Neuronal stem cell (in vitro differentiated cells): Measurements from ENCODE around the gene DCTN3.

ENCODE experiments used
- DNase-seq: peaks from one replicate; pipeline ENCODE4 v3.0.0-alpha.2; 2013; ENCODE audit warnings: low spot score
- H2AFZ ChIP-seq: one replicate; pipeline ENCODE4 v1.6.1; 2013; ENCODE audit warnings: mild to moderate bottlenecking, low read length, inconsistent platforms
- H2AK5ac ChIP-seq: 2 replicates; pipeline ENCODE4 v1.6.1; 2013; ENCODE audit warnings: low read depth, mild to moderate bottlenecking, inconsistent platforms, low read length, moderate library complexity, mixed read lengths
- H2BK120ac ChIP-seq: 2 replicates; pipeline ENCODE4 v1.6.1; 2013; ENCODE audit warnings: low read depth, mild to moderate bottlenecking, inconsistent platforms, low read length, moderate library complexity, mixed read lengths
- H2BK12ac ChIP-seq: one replicate; pipeline ENCODE4 v1.6.1; 2013; ENCODE audit warnings: low read length, inconsistent platforms
- H2BK15ac ChIP-seq: 2 replicates; pipeline ENCODE4 v1.6.1; 2013; ENCODE audit warnings: mild to moderate bottlenecking, low read length, inconsistent platforms, mixed read lengths
- H2BK5ac ChIP-seq: one replicate; pipeline ENCODE4 v1.6.1; 2013; ENCODE audit warnings: inconsistent platforms, mild to moderate bottlenecking, low read length, moderate library complexity
- H3K14ac ChIP-seq: one replicate; pipeline ENCODE4 v1.6.1; 2013; ENCODE audit warnings: low read length, inconsistent platforms
- H3K18ac ChIP-seq: 2 replicates; pipeline ENCODE4 v1.6.1; 2013; ENCODE audit warnings: low read length, inconsistent platforms
- H3K23ac ChIP-seq: 2 replicates; pipeline ENCODE4 v1.6.1; 2013; ENCODE audit warnings: low read depth, mild to moderate bottlenecking, mixed read lengths, low read length, inconsistent platforms; ENCODE audit not compliant: poor library complexity
- H3K27ac ChIP-seq: replicated peaks from 3 replicates; pipeline ENCODE4 v1.5.1; 2013; ENCODE audit warnings: low read length, inconsistent platforms
- H3K27me3 ChIP-seq, 3 experiments: 2 replicates each; pipeline ENCODE4 v1.6.1; 2013; ENCODE audit warnings: low read length in 3 of 3, mild to moderate bottlenecking in 2 of 3, inconsistent platforms in 1 of 3, low read depth in 1 of 3, mixed read lengths in 1 of 3, moderate library complexity in 1 of 3; ENCODE audit not compliant: control insufficient read depth in 3 of 3, insufficient read depth in 3 of 3
- H3K36me3 ChIP-seq, 2 donors: replicated peaks in 1 of 2; 2 replicates each; pipeline ENCODE4 v1.6.1; 2013; ENCODE audit warnings: low read length in 2 of 2; ENCODE audit not compliant: control insufficient read depth in 2 of 2, insufficient read depth in 2 of 2
- H3K4ac ChIP-seq: 2 replicates; pipeline ENCODE4 v1.6.1; 2013; ENCODE audit warnings: inconsistent platforms, mild to moderate bottlenecking, low read length, moderate library complexity
- H3K4me1 ChIP-seq, 2 donors: 1 replicate in 1 of 2; 2 replicates in 1 of 2; pipeline ENCODE4 v1.6.1; 2013; ENCODE audit warnings: low read length in 2 of 2, low read depth in 1 of 2; ENCODE audit not compliant: control insufficient read depth in 2 of 2, insufficient read depth in 1 of 2
- H3K4me2 ChIP-seq: one replicate; pipeline ENCODE4 v1.6.1; 2013; ENCODE audit warnings: mild to moderate bottlenecking, low read length, inconsistent platforms; ENCODE audit not compliant: insufficient read depth, poor library complexity, severe bottlenecking
- H3K4me3 ChIP-seq, 2 donors: 2 replicates each; pipeline ENCODE4 v1.5.1; 2013; ENCODE audit warnings: low read length in 2 of 2, mild to moderate bottlenecking in 2 of 2, inconsistent platforms in 1 of 2, moderate library complexity in 1 of 2
- H3K79me1 ChIP-seq: one replicate; pipeline ENCODE4 v1.6.1; 2013; ENCODE audit warnings: low read depth, mild to moderate bottlenecking, inconsistent platforms, low read length, moderate library complexity
- H3K9ac ChIP-seq: one replicate; pipeline ENCODE4 v1.6.1; 2013; ENCODE audit warnings: mild to moderate bottlenecking, low read depth, low read length, inconsistent platforms; ENCODE audit not compliant: poor library complexity
- H3K9me3 ChIP-seq, 2 donors: replicated peaks in 1 of 2; 2 replicates each; pipeline versions ENCODE3 to v1.6.1; 2013; ENCODE audit warnings: low read length in 2 of 2, mild to moderate bottlenecking in 2 of 2, inconsistent platforms in 1 of 2, low read depth in 1 of 2, mixed read lengths in 1 of 2, moderate library complexity in 1 of 2; ENCODE audit not compliant: control insufficient read depth in 2 of 2, insufficient read depth in 1 of 2
- H4K8ac ChIP-seq: one replicate; pipeline ENCODE4 v1.6.1; 2013; ENCODE audit warnings: low read depth, mild to moderate bottlenecking, inconsistent platforms, low read length, moderate library complexity
- H4K91ac ChIP-seq: one replicate; pipeline ENCODE4 v1.6.1; 2013; ENCODE audit warnings: low read length, low read depth, mild to moderate bottlenecking, inconsistent platforms; ENCODE audit not compliant: poor library complexity
- WGBS, 2 donors: extraction: QIAGEN DNeasy Blood & Tissue Kit; methylation state at CpG; one replicate each; pipeline ENCODE4 v1.1.7; 2013; ENCODE audit warnings: missing lambda C conversion rate in 2 of 2, mixed read lengths in 1 of 2; ENCODE audit not compliant: insufficient read length in 2 of 2, insufficient replicate concordance in 1 of 2; ENCODE audit errors: extremely low coverage in 2 of 2; 5-methylcytosine and 5-hydroxymethylcytosine counted together

Gene DCTN3

DNA sequence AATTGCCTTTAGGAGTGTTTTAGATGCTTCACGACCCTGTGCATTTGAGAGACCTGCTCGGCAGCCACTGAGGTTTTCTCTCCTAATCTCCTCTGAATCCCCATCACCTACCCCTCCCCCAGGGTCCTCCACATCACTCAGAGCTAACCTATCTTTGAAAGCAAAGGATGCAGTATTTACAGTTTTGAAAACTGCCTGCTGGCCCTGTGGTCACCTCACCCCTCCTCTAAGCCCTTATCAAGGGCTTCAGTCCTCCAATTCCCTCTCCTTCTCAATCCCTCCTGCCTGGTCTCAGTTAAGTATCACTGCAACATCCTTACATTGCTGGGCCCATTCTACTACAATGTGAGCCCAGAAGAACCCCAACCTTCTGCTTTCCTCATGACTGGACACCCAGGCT is 13.0 kb downstream of the DCTN3 start:
- no peak for DNase-seq
- no peak overlapping the region for H2BK120ac ChIP-seq
- peaks cover 0 to 8% (median 0%) of the 10 kb centered on the region in 3 experiments for H3K27me3 ChIP-seq
- peaks cover 6% of the 10 kb centered on the region for H3K79me1 ChIP-seq
- no peak overlapping the region for H3K18ac ChIP-seq
- H4K8ac ChIP-seq = no peak overlapping the region
- no CpG with 5 or more reads among the region's 2 CpGs for WGBS, 2 donors
- H2BK5ac ChIP-seq = no peak overlapping the region
- no peak overlapping the region for H2BK15ac ChIP-seq
- no peak overlapping the region for H3K4me2 ChIP-seq
- H2AK5ac ChIP-seq = no peak overlapping the region
- H3K23ac ChIP-seq = no peak overlapping the region
- H3K9me3 ChIP-seq = no peaks in the 10 kb centered on the region
- no peak overlapping the region for H3K4me3 ChIP-seq
- H3K9ac ChIP-seq = no peak overlapping the region
- H3K27ac ChIP-seq = no peak overlapping the region
- H3K4ac ChIP-seq = no peak overlapping the region
- H2BK12ac ChIP-seq = no peak overlapping the region
- H3K4me1 ChIP-seq = peaks cover 11 to 13% of the 10 kb centered on the region in 2 donors
- H3K14ac ChIP-seq = no peak overlapping the region
- peaks cover 3 to 10% of the 10 kb centered on the region in 2 donors for H3K36me3 ChIP-seq
- no peak overlapping the region for H2AFZ ChIP-seq
- H4K91ac ChIP-seq = no peak overlapping the region

DNA sequence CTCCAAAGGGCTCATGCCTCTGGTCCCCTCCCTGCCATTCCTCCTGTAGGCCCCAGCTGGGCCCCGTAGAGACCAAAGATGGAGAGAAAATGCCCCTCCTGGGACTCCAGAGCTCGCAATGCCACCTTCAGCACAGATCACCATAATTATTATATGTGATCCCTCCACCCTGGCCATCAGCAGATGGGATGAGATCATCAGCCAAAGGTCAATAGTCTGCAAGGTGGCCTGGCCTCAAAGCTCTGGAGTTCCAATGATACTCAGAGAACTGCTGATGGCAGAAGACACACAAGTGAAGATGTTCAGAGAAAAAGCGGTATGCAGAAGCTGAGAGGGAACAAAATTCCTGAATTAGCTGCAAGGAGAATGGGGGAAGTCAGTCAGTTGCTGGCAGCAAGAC is 13.4 kb downstream of the DCTN3 start:
- no peak for DNase-seq
- Histone ChIP-seq H2BK120ac (no peak overlapping the region), H3K23ac (no peak overlapping the region), H3K4me1 (peaks cover 14 to 15% of the 10 kb centered on the region in 2 donors), H2BK5ac (no peak overlapping the region), H2BK12ac (no peak overlapping the region), H3K14ac (no peak overlapping the region), H3K9ac (no peak overlapping the region), H3K4me2 (no peak overlapping the region), H3K27me3 (peaks cover 0 to 8% (median 0%) of the 10 kb centered on the region in 3 experiments), H4K8ac (no peak overlapping the region), H2AFZ (no peak overlapping the region), H3K27ac (no peak overlapping the region), H2BK15ac (no peak overlapping the region), H3K9me3 (no peaks in the 10 kb centered on the region), H4K91ac (no peak overlapping the region), H3K4ac (no peak overlapping the region), H3K4me3 (no peak overlapping the region), H3K18ac (no peak overlapping the region), H3K79me1 (peaks cover 6% of the 10 kb centered on the region), H2AK5ac (no peak overlapping the region), H3K36me3 (peaks cover 3 to 10% of the 10 kb centered on the region in 2 donors)
- no CpG with 5 or more reads among the region's 3 CpGs for WGBS, 2 donors

DNA sequence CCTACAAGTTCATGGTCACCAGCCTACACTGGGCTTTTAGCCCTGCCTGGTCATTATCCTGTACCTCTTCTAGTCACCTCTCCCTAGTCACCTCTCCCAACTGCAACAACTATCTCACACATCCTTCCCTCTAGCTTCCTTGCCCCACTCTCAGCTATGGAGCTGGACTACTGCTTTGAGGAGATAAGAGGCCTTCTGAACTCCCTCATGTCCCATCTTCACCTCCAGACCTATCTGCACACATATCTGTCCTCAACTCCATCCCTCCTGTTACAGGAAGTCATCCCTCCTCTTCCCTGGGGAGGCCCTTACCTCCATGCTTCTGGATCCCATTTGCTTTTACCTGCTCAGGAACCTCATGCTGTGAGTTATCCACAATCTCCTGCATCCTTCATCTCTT is 14.1 kb downstream of the DCTN3 start:
- H3K79me1 ChIP-seq = peaks cover 3% of the 10 kb centered on the region
- H3K27ac ChIP-seq = no peak overlapping the region
- H3K14ac ChIP-seq = no peak overlapping the region
- H3K4ac ChIP-seq = no peak overlapping the region
- H3K9ac ChIP-seq = no peak overlapping the region
- H3K9me3 ChIP-seq = no peaks in the 10 kb centered on the region
- peaks cover 3 to 10% of the 10 kb centered on the region in 2 donors for H3K36me3 ChIP-seq
- H2BK5ac ChIP-seq = no peak overlapping the region
- no peak overlapping the region for H2BK120ac ChIP-seq
- no peak overlapping the region for H3K4me2 ChIP-seq
- H4K8ac ChIP-seq = no peak overlapping the region
- no peak overlapping the region for H3K23ac ChIP-seq
- H3K4me1 ChIP-seq = peaks cover 12 to 19% of the 10 kb centered on the region in 2 donors
- no peak overlapping the region for H2AFZ ChIP-seq
- no peak overlapping the region for H3K18ac ChIP-seq
- no peak overlapping the region for H2BK12ac ChIP-seq
- H3K27me3 ChIP-seq = peaks cover 0 to 8% (median 0%) of the 10 kb centered on the region in 3 experiments
- no peak overlapping the region for H4K91ac ChIP-seq
- no peak overlapping the region for H2BK15ac ChIP-seq
- H2AK5ac ChIP-seq = no peak overlapping the region
- no peak for DNase-seq
- H3K4me3 ChIP-seq = no peak overlapping the region

DNA sequence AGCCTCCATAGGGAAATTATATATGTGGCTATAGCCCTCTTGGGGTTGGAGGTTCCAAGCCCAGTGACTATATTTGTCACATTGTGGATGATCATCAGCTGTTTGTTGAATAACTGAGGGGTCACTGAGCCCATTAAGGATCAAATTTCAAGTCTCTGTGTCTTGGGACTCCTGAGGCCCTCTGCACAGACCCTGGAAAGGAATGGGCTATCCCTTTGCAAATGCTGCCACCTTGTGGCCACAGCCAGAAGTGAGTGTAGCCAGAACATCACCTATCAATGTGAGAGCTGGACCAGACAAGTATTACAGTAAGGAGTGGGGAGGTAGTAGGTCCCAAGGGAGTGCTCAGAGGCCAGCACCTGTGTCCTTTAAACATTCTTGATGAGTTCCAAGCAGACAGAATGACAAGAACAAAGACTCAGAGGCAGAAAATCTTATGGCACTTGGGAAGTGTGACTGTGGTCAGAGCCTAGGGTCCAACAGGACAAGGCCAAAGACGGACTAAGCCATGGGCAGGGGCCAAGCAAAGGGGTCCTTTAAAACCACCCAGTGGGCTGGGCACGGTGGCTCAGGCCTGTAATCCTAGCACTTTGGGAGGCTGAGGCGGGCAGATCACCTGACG is 16.6 kb downstream of the DCTN3 start:
- Histone ChIP-seq H3K27me3 (peaks cover 0 to 8% (median 0%) of the 10 kb centered on the region in 3 experiments), H3K27ac (no peak overlapping the region), H2BK12ac (no peak overlapping the region), H4K91ac (no peak overlapping the region), H3K36me3 (no peaks in the 10 kb centered on the region), H2BK5ac (no peak overlapping the region), H4K8ac (no peak overlapping the region), H2BK15ac (no peak overlapping the region), H3K9me3 (no peaks in the 10 kb centered on the region), H3K4ac (no peak overlapping the region), H3K23ac (no peak overlapping the region), H3K18ac (no peak overlapping the region), H3K9ac (no peak overlapping the region), H3K4me1 (peaks cover 4 to 15% of the 10 kb centered on the region in 2 donors), H2BK120ac (no peak overlapping the region), H2AFZ (no peak overlapping the region), H3K79me1 (no peaks in the 10 kb centered on the region), H2AK5ac (no peak overlapping the region), H3K14ac (no peak overlapping the region), H3K4me2 (no peak overlapping the region), H3K4me3 (no peak overlapping the region)
- peak; percentile 86 for DNase-seq
- WGBS, 2 donors = no CpG with 5 or more reads among the region's 4 CpGs
